ENCODE data around the gene PMEL.

PMEL gene

GRCh38 chr12:55955344-55955743 is 10.5 kb downstream of the PMEL start:
- no peak for FAIRE-seq
- no peak for DNase-seq (ENCODE audit: extremely low spot score, insufficient read length, low read depth)

- no peak for DNase-seq (ENCODE audit: extremely low spot score, insufficient read length, low read depth)
- FAIRE-seq = peak; percentile 29
These were observed 19.3 kb downstream of the PMEL start for GRCh38 chr12:55946553-55946952.

- FAIRE-seq = no peak
- no peak for DNase-seq (ENCODE audit: extremely low spot score, insufficient read length, low read depth)
These were observed 23.2 kb downstream of the PMEL start for GRCh38 chr12:55942577-55943136.

- no peak for FAIRE-seq
- DNase-seq (ENCODE audit: extremely low spot score, insufficient read length, low read depth) = no peak
These were observed 23.8 kb downstream of the PMEL start for GRCh38 chr12:55942055-55942454.

- peak; percentile 91 for FAIRE-seq
- peak; percentile 60 for DNase-seq (ENCODE audit: extremely low spot score, insufficient read length, low read depth)
These were observed 25.6 kb downstream of the PMEL start for GRCh38 chr12:55940065-55940732.

GRCh38 chr12:55938826-55939501 is 26.9 kb downstream of the PMEL start:
- DNase-seq (ENCODE audit: extremely low spot score, insufficient read length, low read depth) = no peak
- no peak for FAIRE-seq

GRCh38 chr12:55937981-55938380 is 27.9 kb downstream of the PMEL start:
- no peak for DNase-seq (ENCODE audit: extremely low spot score, insufficient read length, low read depth)
- no peak for FAIRE-seq

- FAIRE-seq (no peak), DNase-seq (ENCODE audit: extremely low spot score, insufficient read length, low read depth) (no peak)
These were observed 30.1 kb downstream of the PMEL start for GRCh38 chr12:55935738-55936151.

GRCh38 chr12:55934773-55935172 is 31.1 kb downstream of the PMEL start:
- FAIRE-seq (no peak), DNase-seq (ENCODE audit: extremely low spot score, insufficient read length, low read depth) (no peak)

GRCh38 chr12:55933799-55934742 is 31.8 kb downstream of the PMEL start:
- FAIRE-seq = no peak

GRCh38 chr12:55933169-55933798 is 32.6 kb downstream of the PMEL start:
- FAIRE-seq = no peak

More at GRCh38 chr12:55933799-55934742, 31.8 kb downstream of the PMEL start:
- no peak for DNase-seq (ENCODE audit: extremely low spot score, insufficient read length, low read depth)

GRCh38 chr12:55932551-55932910 is 33.3 kb downstream of the PMEL start:
- DNase-seq (ENCODE audit: extremely low spot score, insufficient read length, low read depth) = no peak

More at GRCh38 chr12:55933169-55933798, 32.6 kb downstream of the PMEL start:
- DNase-seq (ENCODE audit: extremely low spot score, insufficient read length, low read depth) = no peak

GRCh38 chr12:55931780-55932550 is 33.9 kb downstream of the PMEL start:
- DNase-seq (ENCODE audit: extremely low spot score, insufficient read length, low read depth) (no peak), FAIRE-seq (no peak)

More at GRCh38 chr12:55932551-55932910, 33.3 kb downstream of the PMEL start:
- FAIRE-seq = peak; percentile 36

- no peak for DNase-seq (ENCODE audit: extremely low spot score, insufficient read length, low read depth)
- no peak for FAIRE-seq
These were observed 34.5 kb downstream of the PMEL start for GRCh38 chr12:55931317-55931779.

GRCh38 chr12:55930771-55931316 is 35.0 kb downstream of the PMEL start, which contains the start of gene DGKA:
TSS of gene DGKA (plus strand) at chr12:55931162. CDS start at chr12:55936504, 5,342 bp downstream.
- FAIRE-seq = peak; percentile 82

GRCh38 chr12:55929306-55929791 is 36.5 kb downstream of the PMEL start:
- peak; percentile 66 for DNase-seq (ENCODE audit: extremely low spot score, insufficient read length, low read depth)
- FAIRE-seq = peak; percentile 82

More at GRCh38 chr12:55930771-55931316, 35.0 kb downstream of the PMEL start, which contains the start of gene DGKA:
- no peak for DNase-seq (ENCODE audit: extremely low spot score, insufficient read length, low read depth)

GRCh38 chr12:55927588-55928502 is 38.0 kb downstream of the PMEL start, which contains the start of gene PYM1:
TSS of gene PYM1 (minus strand) at chr12:55927894. CDS start at chr12:55927761, 133 bp downstream.
- FAIRE-seq (peak; percentile 84), DNase-seq (ENCODE audit: extremely low spot score, insufficient read length, low read depth) (peak; percentile 47)
